ENCODE results near the gene CCDC197.

Gene CCDC197

GRCh38 chr14:93997082-93997481, at the start of gene CCDC197:
TSS of gene CCDC197 (plus strand) at chr14:93997301. CDS start at chr14:93998132, 831 bp downstream.
- DNase-seq: no peak

- DNase-seq: no peak
Measured at GRCh38 chr14:93949511-93950075, 47.5 kb upstream of the CCDC197 start.

GRCh38 chr14:93950948-93951634, 46.0 kb upstream of the CCDC197 start:
- no peak for DNase-seq

- DNase-seq: no peak
Measured at GRCh38 chr14:93951635-93952540, 45.2 kb upstream of the CCDC197 start.

DNA sequence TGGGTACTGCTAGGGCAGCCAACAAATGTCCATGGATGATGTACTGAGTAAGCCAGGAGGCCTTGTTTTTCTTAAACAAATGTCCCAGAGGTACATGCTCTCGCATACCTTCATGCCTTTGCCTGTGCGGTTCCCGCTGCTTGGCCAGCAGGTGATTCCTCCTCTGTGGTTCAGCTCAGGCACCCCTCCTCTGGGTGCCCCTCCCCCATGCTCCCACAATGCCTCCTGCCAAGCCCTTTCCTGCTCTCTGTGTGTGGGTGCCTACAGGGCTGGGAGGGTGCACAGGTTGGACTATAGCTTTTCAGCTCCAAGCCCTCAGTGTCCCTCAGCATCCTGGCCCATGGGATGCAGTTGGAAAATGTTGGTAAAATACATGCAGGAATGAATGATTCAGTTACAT, 44.3 kb upstream of the CCDC197 start:
- DNase-seq: no peak

- DNase-seq: no peak
Measured at GRCh38 chr14:93953263-93953662, 43.8 kb upstream of the CCDC197 start.

GRCh38 chr14:93953739-93954515, 43.2 kb upstream of the CCDC197 start:
- no peak for DNase-seq

DNA sequence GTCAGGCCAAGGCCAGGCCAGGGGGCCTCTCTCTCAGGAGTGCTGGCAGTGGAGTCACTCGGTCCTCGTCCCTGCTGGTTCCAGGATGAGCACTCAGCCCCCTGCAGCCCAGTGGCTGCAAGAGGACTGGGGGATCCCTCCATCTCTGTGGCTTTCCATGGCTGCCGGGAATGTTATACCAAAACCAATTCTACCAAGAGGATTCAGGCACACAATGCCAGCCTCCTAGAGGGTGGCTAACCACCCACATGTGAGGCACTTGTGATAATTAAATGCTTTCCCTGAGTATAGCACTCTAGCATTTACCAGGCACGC, 42.6 kb upstream of the CCDC197 start:
- DNase-seq: no peak

GRCh38 chr14:93954900-93955849, 41.9 kb upstream of the CCDC197 start:
- DNase-seq: no peak

DNA sequence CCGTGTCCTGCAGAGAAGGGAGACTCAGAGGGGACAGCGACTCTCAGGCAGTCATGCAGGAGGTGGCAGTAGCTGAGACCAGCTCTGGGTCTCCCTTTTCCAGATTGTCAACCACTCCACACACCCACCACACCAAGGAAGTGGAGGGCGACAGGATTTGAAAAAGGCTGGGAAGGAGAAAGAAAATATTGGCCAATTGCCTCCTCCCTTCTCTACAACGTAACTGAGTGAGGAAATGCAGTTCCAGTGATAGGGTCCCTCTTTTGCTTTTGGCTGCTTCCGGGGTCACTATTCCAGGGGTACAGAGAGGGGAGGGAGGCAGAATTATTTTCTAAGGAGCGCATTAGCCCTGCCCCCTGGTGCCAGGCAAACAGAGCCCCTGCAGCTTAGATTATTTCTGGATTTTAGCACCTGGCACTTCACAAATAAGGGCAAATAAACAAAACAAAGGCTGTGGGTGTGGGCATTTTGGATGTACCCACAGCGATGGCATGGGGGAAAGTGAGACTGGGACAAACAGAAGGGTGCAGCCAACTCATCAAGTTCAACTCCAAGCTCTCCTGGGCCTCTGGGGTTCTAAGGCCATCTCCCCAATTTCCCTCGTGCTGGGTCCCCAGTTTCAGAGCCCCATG, 41.1 kb upstream of the CCDC197 start:
- no peak for DNase-seq

- no peak for DNase-seq
Measured at GRCh38 chr14:93956514-93957332, 40.4 kb upstream of the CCDC197 start.

GRCh38 chr14:93957333-93957710, 39.8 kb upstream of the CCDC197 start:
- no peak for DNase-seq

DNA sequence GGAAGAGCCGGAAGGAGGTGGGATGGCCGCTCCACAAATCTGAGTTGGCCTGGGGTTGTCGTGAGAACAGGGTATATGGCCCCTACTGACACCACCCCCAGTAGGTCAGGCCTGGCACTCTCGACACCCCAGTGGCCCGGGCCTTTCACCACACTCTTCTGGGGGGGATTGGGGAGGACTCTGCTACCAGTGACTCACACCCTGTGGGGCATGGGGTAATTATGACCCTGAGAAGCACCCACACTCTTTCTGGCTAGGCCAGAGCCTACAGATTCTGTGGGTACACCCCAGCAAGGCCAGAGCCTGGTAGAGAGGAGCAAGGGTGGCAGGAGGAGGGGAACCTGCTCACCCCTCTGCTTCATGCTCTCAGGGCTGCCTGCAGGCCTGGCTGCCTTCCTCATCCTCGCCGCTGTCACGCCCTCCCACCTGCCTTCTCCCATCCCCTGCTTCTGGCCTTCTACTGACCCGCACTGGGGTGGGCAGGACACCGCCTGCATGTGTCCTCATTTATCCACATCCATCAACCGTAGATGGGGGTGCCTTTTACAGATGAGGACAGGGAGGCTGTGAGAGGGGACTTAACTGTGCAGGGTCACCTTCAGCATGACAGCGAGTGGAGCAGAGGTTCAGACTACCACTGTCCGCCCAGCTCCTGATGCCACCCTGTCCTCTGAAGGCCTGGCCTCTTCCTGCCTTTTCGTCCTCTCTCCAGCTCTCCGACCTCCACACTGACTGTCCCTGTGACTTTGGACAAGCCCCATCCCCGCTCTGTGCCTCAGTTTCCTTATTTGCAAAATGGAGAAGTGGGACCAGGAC, 39.1 kb upstream of the CCDC197 start:
- no peak for DNase-seq

DNA sequence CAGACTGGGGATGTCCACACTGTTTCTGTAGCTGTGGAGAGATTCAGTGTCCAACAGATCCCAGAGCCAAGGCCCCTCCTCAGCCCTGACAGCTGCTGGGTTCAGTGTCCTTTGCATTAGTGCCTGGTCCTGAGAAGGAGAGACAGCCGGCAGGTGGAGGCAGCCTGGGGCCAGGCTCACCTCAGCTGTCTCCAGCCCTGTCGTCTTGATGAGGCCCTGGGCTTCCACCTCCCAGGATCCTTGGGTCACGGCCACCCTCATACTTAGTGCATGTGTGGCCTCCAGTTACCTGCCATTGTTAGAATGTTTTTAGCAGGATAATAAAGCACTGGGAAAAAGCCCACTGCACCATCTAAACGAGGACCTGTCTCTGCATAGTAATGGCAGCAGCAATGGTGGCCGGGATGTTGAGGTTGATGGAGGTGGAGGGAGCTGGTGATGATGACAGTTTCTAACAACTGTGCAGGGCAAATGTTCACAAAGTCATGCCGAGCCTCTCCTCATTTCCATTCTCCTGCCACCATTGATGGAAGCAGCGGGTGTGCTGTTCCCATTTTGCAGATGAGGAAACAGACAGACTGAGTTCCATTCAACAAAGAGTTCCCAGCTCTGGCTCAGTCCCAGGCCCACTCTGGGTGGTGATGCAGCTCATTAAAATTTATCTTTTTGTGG, 38.4 kb upstream of the CCDC197 start:
- DNase-seq: no peak

DNA sequence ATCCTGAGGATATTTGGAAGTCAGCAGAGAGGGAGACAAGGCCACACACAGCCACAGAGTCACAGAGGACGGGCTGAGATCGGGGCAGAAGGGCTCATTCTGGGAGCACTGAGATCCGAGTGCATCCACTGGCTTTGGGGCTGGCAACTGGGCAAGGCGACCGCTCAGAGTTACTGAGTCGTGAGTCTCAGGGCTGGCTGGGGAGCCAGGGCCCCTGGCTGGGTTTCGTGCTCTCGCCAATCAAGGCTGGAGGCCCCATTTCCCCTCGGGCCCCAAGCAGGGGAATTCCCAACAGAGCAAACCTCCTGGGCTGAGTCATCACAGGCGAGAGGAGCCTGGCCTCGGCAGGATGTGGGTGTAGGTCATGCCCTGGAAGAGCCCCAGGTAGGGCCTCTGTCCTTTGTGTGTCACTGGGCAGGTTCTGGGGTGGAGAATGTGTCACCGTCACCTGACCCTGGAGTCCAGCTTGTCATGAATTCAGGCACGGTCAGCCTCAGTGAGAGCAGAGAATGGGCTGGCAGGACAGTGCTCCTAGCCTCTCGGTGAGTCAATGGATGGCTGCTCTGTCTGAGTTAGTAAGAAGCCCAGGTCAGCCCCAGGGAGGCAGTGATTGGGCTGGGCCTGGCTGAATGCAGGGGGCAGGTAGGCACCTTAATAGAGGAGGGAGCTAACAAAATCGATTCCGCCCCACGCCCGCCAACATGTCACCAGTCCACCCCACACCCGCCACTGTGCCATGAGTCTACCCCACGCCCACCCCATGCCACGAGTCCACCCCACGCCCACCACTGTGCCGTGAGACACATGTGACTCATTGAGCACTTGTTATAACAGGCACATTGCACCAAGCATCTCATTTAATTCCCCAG, 37.6 kb upstream of the CCDC197 start:
- peak; percentile 83 for DNase-seq

DNA sequence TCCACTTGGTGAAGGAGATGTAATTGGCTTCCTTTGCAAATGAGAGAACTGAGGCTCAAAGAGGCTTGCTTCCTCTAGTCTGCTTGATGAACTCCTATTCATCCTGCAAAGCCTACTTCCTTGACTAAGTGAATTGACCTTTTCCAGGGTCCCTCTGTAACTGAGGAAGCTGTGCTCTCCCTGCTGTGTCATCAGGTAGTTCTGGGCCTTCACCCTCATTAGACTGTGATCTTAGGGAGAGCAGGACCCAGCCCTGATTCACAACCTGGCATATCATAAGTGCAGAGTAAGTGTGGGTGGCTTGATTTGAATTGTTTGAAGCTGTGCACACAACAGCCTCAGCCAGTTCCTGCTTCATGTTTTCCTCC, 37.0 kb upstream of the CCDC197 start:
- DNase-seq: no peak

DNA sequence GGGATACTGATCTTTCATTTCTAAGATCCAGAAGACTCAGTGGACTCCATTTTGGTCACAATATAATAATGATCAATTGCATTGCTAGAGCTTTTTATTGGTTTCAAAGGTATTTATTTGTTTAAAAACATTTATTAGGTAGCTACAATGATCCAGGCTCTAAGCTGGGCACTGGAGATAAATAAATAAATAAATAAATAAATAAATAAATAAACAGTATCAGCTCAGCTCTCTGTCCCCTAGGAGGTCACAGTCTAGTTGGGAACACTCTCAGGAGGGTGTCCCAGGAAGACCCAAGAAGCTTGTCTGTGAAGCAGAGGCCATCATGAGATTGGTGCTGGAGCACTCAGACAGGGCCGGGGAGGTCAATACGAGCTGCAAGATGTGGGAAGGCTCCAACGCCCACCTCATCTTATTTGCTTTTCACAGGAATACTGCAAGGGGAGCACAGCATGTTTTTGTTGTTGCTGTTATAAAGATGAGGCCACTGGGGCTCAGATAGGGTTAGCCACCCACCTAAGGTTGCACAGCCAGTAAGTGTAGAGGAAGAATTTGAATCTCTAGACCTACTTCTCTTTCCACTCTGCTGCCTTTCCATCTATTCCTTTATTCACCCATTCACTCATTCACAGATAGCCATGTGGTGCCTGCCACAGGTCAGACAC, 36.2 kb upstream of the CCDC197 start:
- DNase-seq: no peak

- no peak for DNase-seq
Measured at GRCh38 chr14:93961620-93962019, 35.5 kb upstream of the CCDC197 start.

Measured in fibroblast of upper back skin (primary cell).